CD14-positive monocyte (primary cell): ENCODE results near the gene RPS2. TPM values are rescaled to one million over a fixed set of nuclear protein-coding genes. Genes with fewer than 3 reads are reported as not detected.

Experiments
- DNase-seq, 3 donors: peaks; one replicate each; pipeline ENCODE4 v3.0.0-alpha.2; 2011 to 2022
- H2AFZ ChIP-seq: 2 replicates; pipeline ENCODE4 v1.6.0; 2012; ENCODE audit warnings: mild to moderate bottlenecking, low read depth, low read length, inconsistent platforms; ENCODE audit not compliant: insufficient read depth, poor library complexity, severe bottlenecking
- H3K27ac ChIP-seq, 2 donors: 1 replicate in 1 of 2; 2 replicates in 1 of 2; pipeline ENCODE4 v1.5.1; 2012 to 2013; ENCODE audit warnings: low read length in 2 of 2, control low read depth in 1 of 2, inconsistent platforms in 1 of 2, low read depth in 1 of 2, mild to moderate bottlenecking in 1 of 2
- H3K27me3 ChIP-seq, 2 donors: one replicate each; pipeline versions ENCODE4 v1.6.0 to v1.6.1; 2011 to 2013; ENCODE audit warnings: low read length in 2 of 2; ENCODE audit not compliant: control insufficient read depth in 2 of 2, insufficient read depth in 2 of 2
- H3K36me3 ChIP-seq, 2 donors: replicated peaks in 1 of 2; 1 replicate in 1 of 2; 2 replicates in 1 of 2; pipeline versions ENCODE4 v1.5.1 to v1.6.1; 2012 to 2013; ENCODE audit warnings: low read length in 2 of 2, control low read depth in 1 of 2, inconsistent platforms in 1 of 2, mild to moderate bottlenecking in 1 of 2; ENCODE audit not compliant: insufficient read depth in 2 of 2, control insufficient read depth in 1 of 2
- H3K4me1 ChIP-seq, 2 donors: 1 replicate in 1 of 2; 2 replicates in 1 of 2; pipeline versions ENCODE4 v1.5.1 to v1.6.1; 2012 to 2013; ENCODE audit warnings: low read length in 2 of 2, control low read depth in 1 of 2, inconsistent platforms in 1 of 2, mild to moderate bottlenecking in 1 of 2, moderate library complexity in 1 of 2; ENCODE audit not compliant: insufficient read depth in 2 of 2, control insufficient read depth in 1 of 2
- H3K4me2 ChIP-seq: replicated peaks from 2 replicates; pipeline ENCODE3; 2012; ENCODE audit warnings: low read length, moderate library complexity, mild to moderate bottlenecking; ENCODE audit not compliant: poor library complexity, severe bottlenecking; ENCODE audit errors: extremely low read depth
- H3K4me3 ChIP-seq, 3 experiments: fragments of 200-600 bp in 1 of 3; sonication (generic) in 1 of 3; replicated peaks in 1 of 3; 1 replicate in 2 of 3; 2 replicates in 1 of 3; pipeline ENCODE4 v1.5.1; 2011 to 2013; ENCODE audit warnings: low read length in 3 of 3, mild to moderate bottlenecking in 3 of 3, control low read depth in 2 of 3, low read depth in 2 of 3, inconsistent platforms in 1 of 3, moderate library complexity in 1 of 3
- H3K79me2 ChIP-seq: 2 replicates; pipeline ENCODE4 v1.6.0; 2012; ENCODE audit warnings: mild to moderate bottlenecking, control low read depth, inconsistent platforms, low read length, moderate library complexity; ENCODE audit not compliant: insufficient read depth
- H3K9ac ChIP-seq: 2 replicates; pipeline ENCODE4 v1.6.0; 2017; ENCODE audit warnings: low read length, mild to moderate bottlenecking; ENCODE audit not compliant: insufficient read depth, poor library complexity, severe bottlenecking
- H3K9me3 ChIP-seq, 2 donors: replicated peaks in 1 of 2; 1 replicate in 1 of 2; 2 replicates in 1 of 2; pipeline versions ENCODE4 v1.5.1 to v1.6.1; 2012 to 2013; ENCODE audit warnings: low read length in 2 of 2, control low read depth in 1 of 2; ENCODE audit not compliant: control insufficient read depth in 1 of 2, insufficient read depth in 1 of 2
- H4K20me1 ChIP-seq: 2 replicates; pipeline ENCODE4 v1.6.0; 2012; ENCODE audit warnings: mild to moderate bottlenecking, low read length, control low read depth, moderate library complexity; ENCODE audit not compliant: insufficient read depth
- H3K27ac Mint-ChIP-seq, 7 donors: one replicate each; pipeline ENCODE4 v1.8.0; 2020; ENCODE audit warnings: mild to moderate bottlenecking in 7 of 7, mixed read lengths in 7 of 7, moderate library complexity in 6 of 7, inconsistent platforms in 2 of 7
- H3K27me3 Mint-ChIP-seq, 3 donors: one replicate each; pipeline ENCODE4 v1.8.0; 2021 to 2022; ENCODE audit warnings: low read depth in 3 of 3, mild to moderate bottlenecking in 3 of 3, mixed read lengths in 3 of 3, moderate library complexity in 3 of 3, inconsistent platforms in 1 of 3
- H3K36me3 Mint-ChIP-seq, 2 donors: one replicate each; pipeline ENCODE4 v1.8.0; 2020; ENCODE audit warnings: mixed read lengths in 2 of 2, inconsistent platforms in 1 of 2, mild to moderate bottlenecking in 1 of 2
- H3K4me1 Mint-ChIP-seq: one replicate; pipeline ENCODE4 v1.8.0; 2020; ENCODE audit warnings: mild to moderate bottlenecking, mixed read lengths
- H3K4me3 Mint-ChIP-seq, 2 donors: one replicate each; pipeline ENCODE4 v1.8.0; 2020; ENCODE audit warnings: mild to moderate bottlenecking in 2 of 2, mixed read lengths in 2 of 2, moderate library complexity in 1 of 2
- H3K9me3 Mint-ChIP-seq, 7 donors: one replicate each; pipeline ENCODE4 v1.8.0; 2020 to 2022; ENCODE audit warnings: mixed read lengths in 7 of 7, mild to moderate bottlenecking in 6 of 7, moderate library complexity in 6 of 7, inconsistent platforms in 2 of 7
- WGBS: methylation state at CpG from one replicate; pipeline ENCODE4 v1.1.5; 2013; ENCODE audit warnings: missing lambda C conversion rate; ENCODE audit not compliant: insufficient coverage; 5-methylcytosine and 5-hydroxymethylcytosine counted together
- intact Hi-C, 2 donors: fragments of 100-400 bp; cut with micrococcal nuclease; formaldehyde crosslinking; loops; one replicate each; pipeline versions ENCODE4 v1.15.0 to v1.15.1; 2023
- polyA plus RNA-seq, 3 donors: library from polyadenylated mRNA; depleted of rRNA in 1 of 3; unstranded in 2 of 3; stranded (reverse) in 1 of 3; fragments of 300-500 nt in 2 of 3; fragments of >200 nt in 1 of 3; fragmentation: Illumina TruSeq in 2 of 3; gene quantifications; 1 replicate in 2 of 3; 2 replicates in 1 of 3; pipeline ENCODE4 v1.2.3, GENCODE V29; 2012 to 2021
- TF ChIP-seq, protein P1 (sequence below): fragments of 200-600 bp; IDR thresholded peaks from one replicate; pipeline ENCODE4 v1.8.0; 2022; ENCODE audit warnings: antibody characterized with exemption, mild to moderate bottlenecking

Gene RPS2
- polyA plus RNA-seq, 3 donors, result 1,849 to 2,136 (median 1,893) TPM

DNA sequence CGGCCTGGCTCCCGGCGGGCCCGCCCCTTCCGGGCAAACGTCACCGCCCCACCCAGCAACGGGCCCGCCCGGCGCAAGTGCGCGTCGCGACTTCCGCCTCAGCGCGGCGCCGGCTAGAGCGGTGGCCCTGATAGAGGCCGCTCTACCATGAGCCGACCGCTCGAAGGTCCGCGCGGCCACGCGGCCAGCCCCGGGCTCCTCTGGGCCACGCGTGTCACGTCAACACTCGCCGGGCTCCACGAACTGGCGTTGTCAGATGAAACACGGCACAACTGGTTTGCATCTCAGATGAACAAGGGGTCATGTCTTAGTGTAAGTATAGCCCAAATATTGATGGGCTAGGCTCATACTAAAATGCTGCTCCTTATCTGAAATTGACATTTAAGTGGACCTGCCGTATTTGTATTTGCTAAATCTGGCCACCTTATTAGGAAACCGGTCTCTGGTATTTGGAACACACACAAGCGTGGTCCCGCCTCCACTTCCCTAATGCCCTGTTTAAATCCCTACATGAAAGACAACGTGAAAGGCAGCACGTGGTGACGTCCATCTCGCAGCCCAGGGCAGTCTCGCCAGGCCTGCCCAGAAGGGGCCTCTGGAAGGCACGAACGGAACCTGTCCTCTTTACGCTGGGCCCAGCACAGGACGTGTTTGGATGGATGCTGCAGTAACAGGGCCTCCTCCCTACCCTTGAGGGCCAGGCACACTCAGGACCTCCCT is 45.3 kb upstream of the RPS2 start, which contains the start of gene ZNF598:
Gene ZNF598, minus strand, starts transcription at position 31 of the 720 bp plus-strand sequence.
- H2AFZ ChIP-seq, result peak within 1 kb of the TSS; percentile 75
- peaks cover 0 to 2% (median 0%) of the 10 kb centered on the region in 7 donors for H3K9me3 Mint-ChIP-seq
- TF ChIP-seq, protein P1, sequence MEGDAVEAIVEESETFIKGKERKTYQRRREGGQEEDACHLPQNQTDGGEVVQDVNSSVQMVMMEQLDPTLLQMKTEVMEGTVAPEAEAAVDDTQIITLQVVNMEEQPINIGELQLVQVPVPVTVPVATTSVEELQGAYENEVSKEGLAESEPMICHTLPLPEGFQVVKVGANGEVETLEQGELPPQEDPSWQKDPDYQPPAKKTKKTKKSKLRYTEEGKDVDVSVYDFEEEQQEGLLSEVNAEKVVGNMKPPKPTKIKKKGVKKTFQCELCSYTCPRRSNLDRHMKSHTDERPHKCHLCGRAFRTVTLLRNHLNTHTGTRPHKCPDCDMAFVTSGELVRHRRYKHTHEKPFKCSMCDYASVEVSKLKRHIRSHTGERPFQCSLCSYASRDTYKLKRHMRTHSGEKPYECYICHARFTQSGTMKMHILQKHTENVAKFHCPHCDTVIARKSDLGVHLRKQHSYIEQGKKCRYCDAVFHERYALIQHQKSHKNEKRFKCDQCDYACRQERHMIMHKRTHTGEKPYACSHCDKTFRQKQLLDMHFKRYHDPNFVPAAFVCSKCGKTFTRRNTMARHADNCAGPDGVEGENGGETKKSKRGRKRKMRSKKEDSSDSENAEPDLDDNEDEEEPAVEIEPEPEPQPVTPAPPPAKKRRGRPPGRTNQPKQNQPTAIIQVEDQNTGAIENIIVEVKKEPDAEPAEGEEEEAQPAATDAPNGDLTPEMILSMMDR, result no peak

DNA sequence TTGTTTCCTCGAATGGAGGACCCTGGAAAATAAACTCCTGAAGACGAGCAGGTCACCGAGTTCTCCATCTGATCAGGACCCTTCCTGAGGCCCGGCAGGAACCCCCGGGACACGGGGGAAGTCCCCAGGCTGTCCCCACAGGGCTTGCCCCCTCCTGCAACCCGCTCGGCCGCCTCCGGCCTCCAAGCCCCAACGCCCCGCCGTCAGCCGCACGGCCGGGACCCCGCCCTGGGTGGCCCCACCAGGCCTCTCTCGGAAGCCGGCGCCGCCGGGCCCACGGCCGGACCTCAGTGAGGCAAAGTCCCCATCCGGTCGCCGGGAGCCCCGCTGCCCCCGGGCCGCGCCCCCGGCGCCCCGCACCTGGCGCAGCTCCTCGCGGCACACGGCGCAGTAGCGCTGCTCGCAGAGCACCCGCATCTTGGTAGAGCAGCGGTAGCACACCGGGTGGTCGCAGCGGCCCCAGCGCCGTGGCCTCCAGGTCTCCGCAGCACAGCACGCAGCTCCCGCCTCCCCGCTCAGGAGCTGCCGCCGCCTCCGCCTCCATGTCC is 44.6 kb upstream of the RPS2 start:
- under 1% methylated on average over 55 of the region's 55 CpGs for WGBS
- H4K20me1 ChIP-seq, result peaks cover 45% of the 10 kb centered on the region
- no peaks in the 10 kb centered on the region for H3K9me3 ChIP-seq
- TF ChIP-seq, protein P1, result no peak
- H3K4me3 ChIP-seq, result peak overlapping the region; percentile 59 to 85 (median 59)
- peak overlapping the region; percentile 94 for H3K4me2 ChIP-seq
- H3K9me3 Mint-ChIP-seq, result peaks cover 0 to 2% (median 0%) of the 10 kb centered on the region in 7 donors
- H2AFZ ChIP-seq, result peak overlapping the region; percentile 61
- H3K27me3 Mint-ChIP-seq, result peaks cover 0 to 1% (median 0%) of the 10 kb centered on the region in 3 donors
- intact Hi-C loops, result loop anchor here (5.0 to 10.0 kb wide), 4 partner anchors 38 to 246 kb away; partner anchors contain the start of genes ECI1 (in 1 of the 2), NTHL1 (in 1 of the 2) and TSC2 (in 1 of the 2)
- peak overlapping the region; percentile 81 to 89 for H3K4me3 Mint-ChIP-seq
- peaks cover 4 to 8% of the 10 kb centered on the region in 2 donors for H3K36me3 Mint-ChIP-seq
- peak overlapping the region; percentile 91 for H3K9ac ChIP-seq
- peak overlapping the region; percentile 72 to 91 (median 85) for H3K27ac Mint-ChIP-seq
- H3K79me2 ChIP-seq, result peaks cover 51% of the 10 kb centered on the region
- peaks cover 47% of the 10 kb centered on the region for H3K4me1 Mint-ChIP-seq
- peaks cover 36 to 61% of the 10 kb centered on the region in 2 donors for H3K4me1 ChIP-seq
- peaks cover 0 to 2% of the 10 kb centered on the region in 2 donors for H3K36me3 ChIP-seq
- peak in 1 of 3 donors; percentile 38 for DNase-seq
- H3K27ac ChIP-seq, result peak overlapping the region; percentile 14 to 85
- H3K27me3 ChIP-seq, result no peaks in the 10 kb centered on the region

More for the DNA sequence above, 45.3 kb upstream of the RPS2 start, which contains the start of gene ZNF598:
- intact Hi-C loops, result loop anchor here (5.0 to 10.0 kb wide), 4 partner anchors 37 to 245 kb away; partner anchors contain the start of genes ECI1 (in 1 of the 2), NTHL1 (in 1 of the 2) and TSC2 (in 1 of the 2)
- Mint-ChIP-seq H3K27ac (peak within 1 kb of the TSS; percentile 95 to 98 (median 97)), H3K27me3 (peaks cover 0 to 1% (median 0%) of the 10 kb centered on the region in 3 donors), H3K36me3 (peaks cover 4 to 7% of the 10 kb centered on the region in 2 donors), H3K4me1 (peaks cover 43% of the 10 kb centered on the region), H3K4me3 (peak within 1 kb of the TSS; percentile 84 to 92)
- peak within 1 kb of the TSS; percentile 94 for H3K4me2 ChIP-seq
- H3K79me2 ChIP-seq, result peaks cover 44% of the 10 kb centered on the region
- H3K27ac ChIP-seq, result peak within 1 kb of the TSS; percentile 80 to 88
- H3K9ac ChIP-seq, result peak within 1 kb of the TSS; percentile 91
- H3K4me3 ChIP-seq, result peak within 1 kb of the TSS; percentile 59 to 85 (median 63)
- peaks cover 38% of the 10 kb centered on the region for H4K20me1 ChIP-seq
- no peaks in the 10 kb centered on the region for H3K9me3 ChIP-seq
- DNase-seq, result peak; percentile 81 to 86 (median 85)
- no peaks in the 10 kb centered on the region for H3K27me3 ChIP-seq
- peaks cover 0 to 2% of the 10 kb centered on the region in 2 donors for H3K36me3 ChIP-seq
- 1% methylated on average over 52 of the region's 52 CpGs for WGBS
- peaks cover 34 to 56% of the 10 kb centered on the region in 2 donors for H3K4me1 ChIP-seq
